ENCODE measurements around the gene RNPC3.
"Not testable (repeated sequence)": the region's sequence is repeated elsewhere in the genome, so short reads cannot be mapped to it uniquely, and the experiment has no call there.

GRCh38 chr1:103561124-103561523 is 35.6 kb downstream of the RNPC3 start:
- TF ChIP-seq CTCF (IDR thresholded peaks at IDR 0.05); POLR2AphosphoS5 (IDR thresholded peaks at IDR 0.05; ENCODE audit: low read depth, low read length); REST (IDR thresholded peaks at IDR 0.05; ENCODE audit: insufficient read depth in 1 of 2, low read depth in 2 of 2, low read length in 1 of 2); TCF7L2 (IDR thresholded peaks at IDR 0.05; ENCODE audit: low read depth, low read length): not testable (repeated sequence)

Data from Panc1 (cell line).